GM12801 (cell line): ENCODE data around the gene CLDN9.

ENCODE experiments used
- TF ChIP-seq, protein P1 (sequence below): IDR thresholded peaks from one replicate; pipeline ENCODE4 v1.5.1; 2011; ENCODE audit warnings: control low read depth; ENCODE audit not compliant: insufficient read length; ENCODE audit errors: extremely low read depth

The CLDN9 gene

GRCh38 chr16:3035972-3036725 is 23.4 kb downstream of the CLDN9 start:
- TF ChIP-seq, protein P1, sequence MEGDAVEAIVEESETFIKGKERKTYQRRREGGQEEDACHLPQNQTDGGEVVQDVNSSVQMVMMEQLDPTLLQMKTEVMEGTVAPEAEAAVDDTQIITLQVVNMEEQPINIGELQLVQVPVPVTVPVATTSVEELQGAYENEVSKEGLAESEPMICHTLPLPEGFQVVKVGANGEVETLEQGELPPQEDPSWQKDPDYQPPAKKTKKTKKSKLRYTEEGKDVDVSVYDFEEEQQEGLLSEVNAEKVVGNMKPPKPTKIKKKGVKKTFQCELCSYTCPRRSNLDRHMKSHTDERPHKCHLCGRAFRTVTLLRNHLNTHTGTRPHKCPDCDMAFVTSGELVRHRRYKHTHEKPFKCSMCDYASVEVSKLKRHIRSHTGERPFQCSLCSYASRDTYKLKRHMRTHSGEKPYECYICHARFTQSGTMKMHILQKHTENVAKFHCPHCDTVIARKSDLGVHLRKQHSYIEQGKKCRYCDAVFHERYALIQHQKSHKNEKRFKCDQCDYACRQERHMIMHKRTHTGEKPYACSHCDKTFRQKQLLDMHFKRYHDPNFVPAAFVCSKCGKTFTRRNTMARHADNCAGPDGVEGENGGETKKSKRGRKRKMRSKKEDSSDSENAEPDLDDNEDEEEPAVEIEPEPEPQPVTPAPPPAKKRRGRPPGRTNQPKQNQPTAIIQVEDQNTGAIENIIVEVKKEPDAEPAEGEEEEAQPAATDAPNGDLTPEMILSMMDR: no peak

- TF ChIP-seq, protein P1: no peak
Measured at GRCh38 chr16:3036726-3037315, 24.1 kb downstream of the CLDN9 start, which contains the start of gene BICDL2. BICDL2 (minus strand) TSS chr16:3036944; CDS start chr16:3035496, 1,448 bp downstream.

DNA sequence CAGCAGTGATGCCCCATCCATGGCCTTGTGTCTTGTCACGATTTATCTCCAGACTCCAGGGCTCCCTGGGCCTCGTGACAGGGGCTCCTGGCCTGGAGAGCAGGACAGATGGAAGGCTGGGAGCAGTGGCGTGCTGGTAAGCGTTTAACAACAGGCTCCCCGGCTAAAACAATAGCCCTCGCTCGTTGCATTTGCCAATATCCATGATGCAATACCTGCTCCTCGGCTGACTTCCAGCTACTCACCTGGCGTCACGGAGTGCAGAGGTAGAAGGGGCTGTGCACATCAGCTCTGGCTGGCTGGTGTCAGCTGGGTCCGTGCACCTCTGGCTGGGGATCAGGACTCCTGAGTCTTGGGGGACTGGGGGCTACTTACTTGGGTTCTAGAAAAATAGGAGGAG is 25.5 kb downstream of the CLDN9 start:
- TF ChIP-seq, protein P1: no peak

DNA sequence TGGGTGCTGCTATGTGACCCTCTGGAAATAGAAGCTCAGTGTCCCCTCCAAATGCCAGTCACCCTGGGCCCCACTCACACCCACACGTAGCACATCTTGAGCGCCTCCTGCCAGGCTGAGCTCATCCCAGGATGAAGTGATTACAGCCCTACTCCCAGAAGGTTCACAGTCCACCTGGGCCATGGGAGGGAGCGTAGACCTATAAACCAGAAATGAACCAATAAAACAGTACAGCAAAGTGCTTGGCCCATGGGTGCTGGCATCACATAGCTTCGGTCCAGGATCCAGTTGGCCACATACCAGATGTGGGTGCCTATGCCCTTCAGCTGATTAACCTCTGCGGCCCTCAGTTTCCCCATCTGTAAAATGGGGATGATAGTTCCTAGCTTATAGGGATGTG is 26.2 kb downstream of the CLDN9 start:
- TF ChIP-seq, protein P1: no peak

- TF ChIP-seq, protein P1: no peak
Measured at GRCh38 chr16:3042376-3042775, 29.7 kb downstream of the CLDN9 start.

- TF ChIP-seq, protein P1: no peak
Measured at GRCh38 chr16:3044708-3045107, 32.0 kb downstream of the CLDN9 start.

DNA sequence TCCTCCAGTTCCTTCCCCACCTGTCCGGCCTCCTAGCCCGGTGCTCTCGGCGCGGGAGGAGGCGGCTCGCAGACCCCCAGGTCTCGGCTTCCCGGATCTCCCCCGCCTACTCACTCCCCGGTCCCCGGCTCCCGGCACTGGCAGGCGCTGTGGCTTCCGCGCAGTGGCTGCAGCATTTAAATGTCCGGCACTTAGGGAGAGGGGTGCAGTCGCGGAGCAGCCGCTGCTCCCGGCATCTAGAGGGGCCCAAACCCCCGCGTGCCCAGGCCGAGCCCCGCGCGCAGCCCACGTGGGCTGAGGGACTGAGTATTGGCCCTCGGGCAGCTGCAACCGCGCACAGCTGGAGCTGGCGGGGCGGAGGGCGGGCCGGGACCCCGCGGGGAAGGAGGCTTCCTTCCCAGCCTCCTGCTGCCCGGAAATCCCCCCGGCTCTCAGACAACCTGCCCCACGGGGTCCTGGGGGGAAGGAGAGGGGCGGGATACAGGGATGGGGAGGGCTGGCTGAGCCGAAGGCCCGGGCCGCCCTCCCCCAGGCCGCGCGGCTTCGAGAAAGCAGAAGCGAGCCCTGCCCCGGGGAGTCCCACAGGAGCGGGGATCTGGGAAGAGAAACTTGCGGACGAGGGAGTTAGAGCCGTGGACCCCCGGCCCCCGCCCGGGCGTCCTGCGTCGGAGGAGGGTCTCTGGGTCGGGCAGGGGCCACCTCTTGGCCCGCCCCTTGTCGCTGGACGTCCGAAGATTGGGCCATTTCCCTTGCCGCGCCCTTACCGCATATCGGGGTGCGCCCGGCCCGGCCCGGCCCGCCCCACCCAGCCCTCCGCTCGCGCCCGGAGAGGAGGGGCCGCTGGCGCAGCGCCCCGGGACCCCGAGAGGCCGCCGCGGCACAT is 33.3 kb downstream of the CLDN9 start, which contains the start of gene MMP25:
Gene MMP25 (plus strand): TSS at position 804 of the 883 bp plus-strand sequence. CDS start 357 bp downstream, outside the sequence.
- TF ChIP-seq, protein P1: no peak
